K562 (cell line): ENCODE data around the gene SYCP3. TPM values are rescaled to one million over a fixed set of nuclear protein-coding genes. Genes with fewer than 3 reads are reported as not detected.

Experiments
- EP300 ChIP-seq: IDR thresholded peaks from 2 replicates; pipeline ENCODE4 v1.6.1; 2012; ENCODE audit warnings: low read length, improper control_type of control experiment
- HSF4 ChIP-seq: fragments of 250-450 bp; sonication (Bioruptor Pico); IDR thresholded peaks from 2 replicates; pipeline ENCODE4 v2.1.2; 2022; ENCODE audit warnings: mild to moderate bottlenecking, moderate library complexity, borderline replicate concordance
- NBN ChIP-seq: fragments of 450-650 bp; IDR thresholded peaks from 2 replicates; pipeline ENCODE4 v1.6.1; 2016; ENCODE audit warnings: low read depth, mild to moderate bottlenecking
- NFE2L1 ChIP-seq: fragments of 450-650 bp; IDR thresholded peaks from 2 replicates; pipeline ENCODE4 v1.6.1; 2016; ENCODE audit warnings: missing genetic modification characterization, low read depth, mild to moderate bottlenecking, missing compliant biosample characterization, moderate library complexity, borderline replicate concordance
- PHF21A ChIP-seq: fragments of 450-650 bp; IDR thresholded peaks from 2 replicates; pipeline ENCODE4 v1.6.1; 2017; ENCODE audit warnings: low read depth, borderline replicate concordance
- RB1 ChIP-seq: fragments of 450-650 bp; IDR thresholded peaks from 2 replicates; pipeline ENCODE4 v1.6.1; 2017; ENCODE audit warnings: low read depth, mild to moderate bottlenecking
- RBM14 ChIP-seq: fragments of 200-400 bp; formaldehyde crosslinking; IDR thresholded peaks from 2 replicates; pipeline ENCODE4 v1.6.1; 2018; ENCODE audit warnings: low read depth, mild to moderate bottlenecking, low read length, moderate library complexity, borderline replicate concordance; ENCODE audit not compliant: insufficient read depth
- RBM25 ChIP-seq: fragments of 200-400 bp; formaldehyde crosslinking; IDR thresholded peaks from 2 replicates; pipeline ENCODE4 v1.6.1; 2018; ENCODE audit warnings: low read length, low read depth, moderate library complexity; ENCODE audit not compliant: severe bottlenecking
- SAP30 ChIP-seq: fragments of 200-600 bp; sonication (generic); IDR thresholded peaks from 2 replicates; pipeline ENCODE4 v1.6.1; 2012; ENCODE audit warnings: borderline replicate concordance, low read depth, mild to moderate bottlenecking, moderate library complexity, low read length, control low read depth, inconsistent platforms; ENCODE audit not compliant: insufficient read depth, poor library complexity, severe bottlenecking
- SIN3A ChIP-seq, 2 experiments: fragments of 150-350 bp in 1 of 2; IDR thresholded peaks; 2 replicates each; pipeline ENCODE4 v1.6.1; 2011 to 2016; ENCODE audit warnings: borderline replicate concordance in 2 of 2, low read depth in 2 of 2, low read length in 2 of 2, mild to moderate bottlenecking in 2 of 2, moderate library complexity in 2 of 2; ENCODE audit not compliant: control insufficient read depth in 1 of 2
- SMC3 ChIP-seq: conservative IDR thresholded peaks from 2 replicates; pipeline ENCODE4 v1.6.1; 2011; ENCODE audit warnings: low read depth, low read length, improper control_type of control experiment; ENCODE audit not compliant: insufficient read depth
- YY1 ChIP-seq, 3 experiments: IDR thresholded peaks; 2 replicates each; pipeline ENCODE4 v1.6.1; 2011; ENCODE audit warnings: low read length in 2 of 3, mild to moderate bottlenecking in 2 of 3, moderate library complexity in 2 of 3, borderline replicate concordance in 1 of 3, control low read depth in 1 of 3, low read depth in 1 of 3; ENCODE audit not compliant: insufficient read depth in 3 of 3, insufficient replicate concordance in 2 of 3, control insufficient read depth in 1 of 3, insufficient read length in 1 of 3; ENCODE audit errors: extremely low read depth in 1 of 3
- ZNF175 ChIP-seq: fragments of 200-800 bp; sonication (Bioruptor generic); IDR thresholded peaks from 2 replicates; pipeline ENCODE4 v1.6.1; 2016; ENCODE audit warnings: low read depth, mild to moderate bottlenecking, missing genetic modification characterization, missing compliant biosample characterization
- ZNF311 ChIP-seq: fragments of 250-450 bp; sonication (Bioruptor Pico); IDR thresholded peaks from 2 replicates; pipeline ENCODE4 v1.4.0; 2020; ENCODE audit warnings: mild to moderate bottlenecking, moderate library complexity
- ZNF436 ChIP-seq: fragments of 250-450, 450-650 bp; sonication (Bioruptor Pico); formaldehyde crosslinking; IDR thresholded peaks from 2 replicates; pipeline ENCODE4 v1.7.0; 2020; ENCODE audit warnings: mild to moderate bottlenecking
- ZNF75A ChIP-seq: fragments of 450-650 bp; formaldehyde crosslinking; IDR thresholded peaks from 2 replicates; pipeline ENCODE4 v1.4.0; 2020; ENCODE audit warnings: mild to moderate bottlenecking
- polyA plus RNA-seq, 8 experiments: library from polyadenylated mRNA; depleted of rRNA in 4 of 8; stranded (reverse) in 5 of 8; unstranded in 3 of 8; fragments of >200 nt; fragmentation: Nextera tagmentation in 2 of 8; fragmentation: Illumina TruSeq in 1 of 8; extraction: Ambion mirVana in 2 of 8; extraction: Trizol in 1 of 8; gene quantifications; 2 replicates each; pipeline versions ENCODE4 v1.2.1 to v1.2.3, GENCODE V29; 2011 to 2014; ENCODE audit warnings: inconsistent platforms in 1 of 8, missing spikeins in 1 of 8
- total RNA-seq, 7 experiments: library from RNA; depleted of rRNA in 6 of 7; stranded (reverse); fragments of >200 nt in 6 of 7; fragmentation: Illumina TruSeq in 2 of 7; extraction: Trizol in 2 of 7; gene quantifications; 2 replicates each; pipeline versions ENCODE4 v1.2.1 to v1.2.3, GENCODE V29; 2011 to 2021; ENCODE audit warnings: low replicate concordance in 1 of 7
- TF ChIP-seq, protein P1 (sequence below): fragments of 450-650 bp; formaldehyde crosslinking; conservative IDR thresholded peaks from 2 replicates; pipeline ENCODE4 v1.4.0; 2022; ENCODE audit warnings: mild to moderate bottlenecking, missing genetic modification characterization
- TF ChIP-seq, protein P2 (sequence below): IDR thresholded peaks from 3 replicates; pipeline ENCODE4 v1.6.1; 2011; ENCODE audit warnings: borderline replicate concordance, mild to moderate bottlenecking; ENCODE audit not compliant: insufficient read length, insufficient read depth
- TF ChIP-seq, protein P3 (sequence below), 3 experiments: IDR thresholded peaks in 2 of 3; conservative IDR thresholded peaks in 1 of 3; 2 replicates each; pipeline ENCODE4 v1.5.1; 2011 to 2012; ENCODE audit warnings: low read length in 3 of 3, mild to moderate bottlenecking in 3 of 3, control low read depth in 2 of 3, improper control_type of control experiment in 1 of 3, inconsistent platforms in 1 of 3, low read depth in 1 of 3, mixed read lengths in 1 of 3, moderate library complexity in 1 of 3; ENCODE audit not compliant: insufficient read depth in 2 of 3
- TF ChIP-seq, protein P4 (sequence below): fragments of 450-650 bp; IDR thresholded peaks from one replicate; pipeline ENCODE4 v1.6.1; 2018; ENCODE audit warnings: mild to moderate bottlenecking, moderate library complexity; ENCODE audit not compliant: partially characterized antibody

The SYCP3 gene
- total and polyA plus RNA-seq, 9 of the 15 experiments (the other 6 are each of a cell fraction or from before 2014, with no cell fraction given): 0.11 to 0.25 (median 0.22) TPM; not detected in 4

DNA sequence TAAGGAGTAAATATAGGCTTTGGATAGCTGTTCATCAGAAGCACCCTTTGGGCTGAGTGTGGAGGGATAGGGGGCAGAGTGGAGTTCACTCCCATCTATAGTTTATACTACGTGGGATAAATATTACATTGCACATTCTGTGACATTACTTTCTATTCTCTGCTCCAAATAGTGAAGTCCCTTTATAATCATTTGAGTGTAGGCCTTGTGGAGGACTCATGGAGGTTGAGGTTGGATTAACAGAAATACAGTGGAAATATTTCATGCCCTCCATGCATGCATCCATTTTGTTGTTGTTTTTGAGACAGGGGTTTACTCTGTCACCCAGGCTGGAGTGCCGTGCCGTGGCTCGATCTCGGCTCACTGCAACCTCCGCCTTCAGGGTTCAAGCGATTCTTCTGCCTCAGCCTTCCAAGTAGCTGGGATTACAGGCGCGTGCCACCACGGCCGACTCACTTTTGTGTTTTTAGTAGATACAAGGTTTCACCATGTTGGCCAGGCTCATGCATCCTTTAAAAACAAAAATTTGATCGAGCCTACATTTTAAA is 40.4 kb downstream of the SYCP3 start (continued):
- TF ChIP-seq, protein P1, sequence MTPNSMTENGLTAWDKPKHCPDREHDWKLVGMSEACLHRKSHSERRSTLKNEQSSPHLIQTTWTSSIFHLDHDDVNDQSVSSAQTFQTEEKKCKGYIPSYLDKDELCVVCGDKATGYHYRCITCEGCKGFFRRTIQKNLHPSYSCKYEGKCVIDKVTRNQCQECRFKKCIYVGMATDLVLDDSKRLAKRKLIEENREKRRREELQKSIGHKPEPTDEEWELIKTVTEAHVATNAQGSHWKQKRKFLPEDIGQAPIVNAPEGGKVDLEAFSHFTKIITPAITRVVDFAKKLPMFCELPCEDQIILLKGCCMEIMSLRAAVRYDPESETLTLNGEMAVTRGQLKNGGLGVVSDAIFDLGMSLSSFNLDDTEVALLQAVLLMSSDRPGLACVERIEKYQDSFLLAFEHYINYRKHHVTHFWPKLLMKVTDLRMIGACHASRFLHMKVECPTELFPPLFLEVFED: no peak
- no peak for TF ChIP-seq HSF4 (CRISPR knock-in tag)
- TF ChIP-seq PHF21A: peak; percentile 18; the same call in 1 of the 2 replicates
- TF ChIP-seq, protein P2, sequence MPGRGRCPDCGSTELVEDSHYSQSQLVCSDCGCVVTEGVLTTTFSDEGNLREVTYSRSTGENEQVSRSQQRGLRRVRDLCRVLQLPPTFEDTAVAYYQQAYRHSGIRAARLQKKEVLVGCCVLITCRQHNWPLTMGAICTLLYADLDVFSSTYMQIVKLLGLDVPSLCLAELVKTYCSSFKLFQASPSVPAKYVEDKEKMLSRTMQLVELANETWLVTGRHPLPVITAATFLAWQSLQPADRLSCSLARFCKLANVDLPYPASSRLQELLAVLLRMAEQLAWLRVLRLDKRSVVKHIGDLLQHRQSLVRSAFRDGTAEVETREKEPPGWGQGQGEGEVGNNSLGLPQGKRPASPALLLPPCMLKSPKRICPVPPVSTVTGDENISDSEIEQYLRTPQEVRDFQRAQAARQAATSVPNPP: no peak
- TF ChIP-seq RBM25: no peak
- TF ChIP-seq ZNF175 (CRISPR knock-in tag): no peak
- no peak for TF ChIP-seq RBM14
- no peak for TF ChIP-seq EP300
- TF ChIP-seq SAP30: no peak
- TF ChIP-seq NBN: peak; percentile 46; the same call in 1 of the 2 replicates
- TF ChIP-seq ZNF75A (CRISPR knock-in tag): no peak
- peak in 1 of 3 experiments; percentile 65 for TF ChIP-seq YY1 (IDR thresholded peaks at IDR 0.05; ENCODE audit: borderline replicate concordance in 1 of 3, control insufficient read depth in 1 of 3, extremely low read depth in 1 of 3, insufficient read depth in 3 of 3, insufficient read length in 1 of 3, insufficient replicate concordance in 2 of 3, low read depth in 1 of 3, low read length in 2 of 3)
- TF ChIP-seq RB1: peak; percentile 40; the same call in 1 of the 2 replicates
- TF ChIP-seq SIN3A (IDR thresholded peaks at IDR 0.05; ENCODE audit: borderline replicate concordance in 2 of 2, control insufficient read depth in 1 of 2, low read depth in 2 of 2, low read length in 2 of 2): 0 out of 4 replicates have a peak, but pooled peaks of 1 of the 2 experiments have one; percentile 29
- TF ChIP-seq, protein P3, sequence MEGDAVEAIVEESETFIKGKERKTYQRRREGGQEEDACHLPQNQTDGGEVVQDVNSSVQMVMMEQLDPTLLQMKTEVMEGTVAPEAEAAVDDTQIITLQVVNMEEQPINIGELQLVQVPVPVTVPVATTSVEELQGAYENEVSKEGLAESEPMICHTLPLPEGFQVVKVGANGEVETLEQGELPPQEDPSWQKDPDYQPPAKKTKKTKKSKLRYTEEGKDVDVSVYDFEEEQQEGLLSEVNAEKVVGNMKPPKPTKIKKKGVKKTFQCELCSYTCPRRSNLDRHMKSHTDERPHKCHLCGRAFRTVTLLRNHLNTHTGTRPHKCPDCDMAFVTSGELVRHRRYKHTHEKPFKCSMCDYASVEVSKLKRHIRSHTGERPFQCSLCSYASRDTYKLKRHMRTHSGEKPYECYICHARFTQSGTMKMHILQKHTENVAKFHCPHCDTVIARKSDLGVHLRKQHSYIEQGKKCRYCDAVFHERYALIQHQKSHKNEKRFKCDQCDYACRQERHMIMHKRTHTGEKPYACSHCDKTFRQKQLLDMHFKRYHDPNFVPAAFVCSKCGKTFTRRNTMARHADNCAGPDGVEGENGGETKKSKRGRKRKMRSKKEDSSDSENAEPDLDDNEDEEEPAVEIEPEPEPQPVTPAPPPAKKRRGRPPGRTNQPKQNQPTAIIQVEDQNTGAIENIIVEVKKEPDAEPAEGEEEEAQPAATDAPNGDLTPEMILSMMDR (IDR thresholded peaks at IDR 0.05 in 2 of 3, conservative IDR thresholded peaks at IDR 0.05 in 1 of 3; ENCODE audit: insufficient read depth in 2 of 3, low read depth in 1 of 3, low read length in 3 of 3): peak in 2 of 3 experiments; percentile 36 to 40; a peak in 3 of 6 replicates
- TF ChIP-seq, protein P4, sequence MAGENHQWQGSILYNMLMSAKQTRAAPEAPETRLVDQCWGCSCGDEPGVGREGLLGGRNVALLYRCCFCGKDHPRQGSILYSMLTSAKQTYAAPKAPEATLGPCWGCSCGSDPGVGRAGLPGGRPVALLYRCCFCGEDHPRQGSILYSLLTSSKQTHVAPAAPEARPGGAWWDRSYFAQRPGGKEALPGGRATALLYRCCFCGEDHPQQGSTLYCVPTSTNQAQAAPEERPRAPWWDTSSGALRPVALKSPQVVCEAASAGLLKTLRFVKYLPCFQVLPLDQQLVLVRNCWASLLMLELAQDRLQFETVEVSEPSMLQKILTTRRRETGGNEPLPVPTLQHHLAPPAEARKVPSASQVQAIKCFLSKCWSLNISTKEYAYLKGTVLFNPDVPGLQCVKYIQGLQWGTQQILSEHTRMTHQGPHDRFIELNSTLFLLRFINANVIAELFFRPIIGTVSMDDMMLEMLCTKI: no peak
- no peak for TF ChIP-seq NFE2L1 (tag)
- TF ChIP-seq ZNF436 (CRISPR knock-in tag): no peak
- TF ChIP-seq ZNF311 (CRISPR knock-in tag): no peak
- TF ChIP-seq SMC3: no peak
